HG02870 (cell line): Measurements from ENCODE around the gene HLA-DOB.
"Not testable (repeated sequence)": the region's sequence is repeated elsewhere in the genome, so short reads cannot be mapped to it uniquely, and the experiment has no call there.

ENCODE experiments used
- ATAC-seq: cut with Tn5 transposase; IDR thresholded peaks from one replicate; pipeline ENCODE4 v1.9.1; 2021; ENCODE audit warnings: mild to moderate bottlenecking, moderate library complexity; ENCODE audit not compliant: unreplicated experiment

HLA-DOB gene

GRCh38 chr6:32815115-32815514, 1.7 kb downstream of the HLA-DOB start:
- no peak for ATAC-seq

DNA sequence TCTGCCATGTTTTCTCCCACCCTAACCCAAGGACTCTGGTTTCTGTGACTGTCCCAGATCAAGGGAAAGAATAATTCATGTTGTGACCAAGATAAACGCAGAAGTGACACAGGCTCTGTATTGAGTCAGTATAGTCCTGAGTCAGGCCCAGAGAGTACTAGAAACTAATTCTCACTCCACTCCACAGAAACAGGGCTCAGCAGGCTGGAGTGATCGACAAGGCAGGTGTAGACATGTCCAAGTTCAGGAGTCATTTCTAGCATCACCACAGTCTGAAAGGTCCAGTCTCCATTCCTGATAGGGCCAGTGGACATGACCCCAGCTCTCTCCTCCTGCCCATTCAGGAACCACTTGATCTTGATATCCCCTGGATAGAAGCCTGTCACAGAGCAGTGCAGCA, 2.7 kb downstream of the HLA-DOB start:
- ATAC-seq: no peak

- no peak for ATAC-seq
Observed at GRCh38 chr6:32809171-32809570, 7.6 kb downstream of the HLA-DOB start.

- ATAC-seq: no peak
Observed at GRCh38 chr6:32807020-32807580, 9.7 kb downstream of the HLA-DOB start.

DNA sequence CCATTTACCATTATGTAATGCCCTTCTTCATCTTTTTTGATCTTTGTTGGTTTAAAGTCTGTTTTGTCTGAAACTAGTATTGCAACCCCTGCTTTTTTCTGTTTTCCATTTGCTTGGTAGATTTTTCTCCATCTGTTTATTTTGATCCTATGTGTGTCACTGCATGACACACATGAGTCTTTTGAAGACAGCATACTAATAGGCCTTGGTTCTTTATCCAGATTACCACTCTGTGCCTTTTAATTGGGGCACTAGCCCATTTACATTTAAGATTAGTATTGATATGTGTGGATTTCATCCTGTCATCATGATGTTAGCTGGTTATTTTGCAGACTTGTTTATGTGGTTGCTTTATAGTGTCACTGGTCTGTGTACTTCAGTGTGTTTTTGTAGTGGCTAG, 11.4 kb downstream of the HLA-DOB start:
- not testable (repeated sequence) for ATAC-seq

GRCh38 chr6:32803416-32803815, 13.4 kb downstream of the HLA-DOB start:
- ATAC-seq: no peak

GRCh38 chr6:32799740-32800139, 17.1 kb downstream of the HLA-DOB start:
- ATAC-seq: no peak

GRCh38 chr6:32799168-32799567, 17.6 kb downstream of the HLA-DOB start:
- ATAC-seq: no peak

GRCh38 chr6:32796848-32797776, 19.7 kb downstream of the HLA-DOB start:
- ATAC-seq: no peak

DNA sequence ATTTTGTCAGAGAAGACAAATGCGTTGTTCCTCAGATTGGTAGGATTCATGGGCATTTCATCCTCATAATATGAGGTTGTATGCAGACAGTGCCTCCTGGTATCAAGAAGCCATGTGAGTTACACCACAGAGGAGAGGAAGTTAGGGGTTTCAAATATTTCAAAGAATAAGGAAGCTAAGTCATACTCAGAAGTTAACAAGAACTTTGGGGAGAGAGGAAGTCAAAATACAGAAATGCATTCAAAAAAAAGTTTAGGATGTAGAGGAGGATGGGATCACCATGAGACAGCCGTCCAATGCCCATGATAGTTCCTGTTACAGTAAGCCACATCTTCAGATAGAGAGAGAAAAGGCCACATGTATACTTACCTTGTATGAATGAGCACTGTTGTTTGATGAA, 22.3 kb downstream of the HLA-DOB start:
- ATAC-seq: no peak

DNA sequence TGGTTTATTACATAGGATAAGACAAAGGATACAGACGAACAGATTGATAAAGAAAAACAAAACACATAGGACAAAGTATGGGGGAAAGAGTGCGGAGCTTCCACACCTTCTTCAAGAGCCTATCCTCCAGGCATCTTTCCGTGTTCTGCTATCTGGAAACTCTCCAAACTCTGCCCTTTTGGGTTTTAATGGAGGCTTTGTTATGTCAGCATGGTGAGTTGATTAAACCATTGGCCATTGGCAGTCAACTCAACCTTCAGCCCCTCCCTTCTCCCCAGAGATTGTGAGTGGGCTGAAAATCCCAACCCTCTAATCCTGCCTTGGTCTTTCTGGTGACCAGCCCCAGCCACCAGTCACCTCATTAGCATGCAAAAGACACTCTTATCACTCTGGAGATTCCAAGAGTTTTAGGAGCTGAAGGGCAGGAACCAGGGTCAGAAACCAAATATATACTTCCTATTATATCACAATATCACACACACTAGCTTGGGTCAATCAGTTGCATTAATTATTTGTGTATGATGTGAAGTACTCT, 23.8 kb downstream of the HLA-DOB start:
- ATAC-seq: no peak

DNA sequence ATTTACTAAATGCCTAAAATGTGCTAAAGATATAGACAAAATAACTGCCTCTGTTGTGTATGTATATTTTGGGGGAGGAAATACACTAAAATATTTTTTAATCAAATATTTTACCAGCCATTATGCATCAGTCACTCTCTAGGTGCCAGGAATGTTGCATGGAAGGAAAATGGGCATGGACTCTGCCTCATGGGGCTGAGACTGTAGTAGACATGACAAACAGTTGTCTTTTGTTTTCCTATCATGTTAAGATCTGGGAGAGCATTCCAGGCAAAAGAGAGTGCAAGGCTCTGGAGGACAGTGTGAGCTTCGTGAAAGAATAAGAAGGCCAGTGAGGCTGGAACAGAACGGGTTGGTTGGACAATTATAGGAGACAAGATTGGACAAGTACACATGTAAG, 26.5 kb downstream of the HLA-DOB start:
- ATAC-seq: no peak

GRCh38 chr6:32785781-32786533, 30.8 kb downstream of the HLA-DOB start:
- ATAC-seq: no peak

DNA sequence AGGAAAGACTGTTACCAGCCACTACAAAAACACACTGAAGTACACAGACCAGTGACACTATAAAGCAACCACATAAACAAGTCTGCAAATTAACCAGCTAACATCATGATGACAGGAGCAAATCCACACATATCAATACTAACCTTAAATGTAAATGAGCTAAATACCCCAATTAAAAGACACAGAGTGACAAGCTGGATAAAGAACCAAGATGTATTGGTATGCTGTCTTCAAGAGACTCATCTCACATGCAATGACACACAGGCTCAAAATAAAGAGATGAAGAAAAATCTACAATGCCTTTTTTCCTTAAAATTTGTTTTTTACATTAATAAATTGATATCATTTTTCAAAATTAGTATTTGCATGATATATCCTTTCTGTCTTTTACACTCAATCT, 33.9 kb downstream of the HLA-DOB start:
- not testable (repeated sequence) for ATAC-seq

- ATAC-seq: no peak
Observed at GRCh38 chr6:32779036-32779435, 37.8 kb downstream of the HLA-DOB start.

DNA sequence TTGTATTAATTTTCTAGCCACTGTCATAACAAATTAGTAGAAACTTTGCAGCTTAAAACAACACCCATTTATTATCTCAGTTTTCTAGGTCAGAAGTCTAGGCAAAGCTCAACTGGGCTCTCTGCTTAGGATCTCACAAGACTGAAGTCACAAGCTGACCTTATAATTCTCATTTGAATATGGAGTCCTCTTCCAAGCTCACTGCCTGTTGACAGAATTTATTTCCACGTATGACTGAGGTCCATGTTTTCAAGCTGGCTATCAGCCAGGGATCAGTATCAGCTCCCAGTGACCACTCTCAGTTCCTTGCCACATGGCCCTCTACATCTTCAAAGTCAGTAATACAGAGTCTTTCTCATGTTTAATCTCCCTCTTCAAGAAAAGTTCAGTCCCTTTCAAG, 41.7 kb downstream of the HLA-DOB start:
- no peak for ATAC-seq

DNA sequence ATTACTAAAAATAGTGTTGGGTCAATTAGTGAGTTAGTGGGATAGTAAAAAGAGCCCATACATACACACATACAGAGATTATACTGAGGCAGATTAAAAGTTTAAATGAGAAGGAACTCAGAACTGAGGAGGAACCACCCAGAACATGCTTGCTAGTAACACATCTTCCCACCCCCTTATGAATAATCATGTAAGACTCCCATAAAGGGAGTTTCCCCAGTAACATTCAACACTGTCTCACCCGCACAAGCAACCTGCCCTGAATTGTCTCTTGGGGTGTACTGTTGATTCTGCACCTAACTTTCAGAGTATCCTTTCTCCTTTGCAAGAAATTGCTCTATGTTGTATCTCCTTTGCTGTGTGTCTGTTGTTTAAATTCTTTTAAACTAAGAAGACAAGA, 42.4 kb downstream of the HLA-DOB start:
- no peak for ATAC-seq

DNA sequence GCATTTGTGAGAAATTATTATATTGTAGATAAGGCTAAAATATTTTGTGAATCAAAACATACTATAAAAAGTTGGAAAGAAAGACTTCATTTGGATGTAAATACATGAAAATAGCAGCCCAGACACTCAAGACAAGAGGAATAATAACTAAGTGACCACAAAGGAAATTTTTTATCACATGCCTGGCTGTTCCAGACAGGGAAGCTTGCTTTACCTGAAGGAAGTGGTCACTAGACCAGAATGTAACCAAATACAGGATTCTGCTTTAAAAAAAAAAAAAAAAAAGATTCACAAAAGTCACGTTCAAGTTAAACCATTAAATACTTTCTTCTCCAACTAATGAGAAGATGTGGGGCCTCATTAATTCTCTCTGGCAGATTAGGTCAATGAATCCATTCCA, 44.1 kb downstream of the HLA-DOB start:
- no peak for ATAC-seq

- no peak for ATAC-seq
Observed at GRCh38 chr6:32764048-32764447, 52.8 kb downstream of the HLA-DOB start.

DNA sequence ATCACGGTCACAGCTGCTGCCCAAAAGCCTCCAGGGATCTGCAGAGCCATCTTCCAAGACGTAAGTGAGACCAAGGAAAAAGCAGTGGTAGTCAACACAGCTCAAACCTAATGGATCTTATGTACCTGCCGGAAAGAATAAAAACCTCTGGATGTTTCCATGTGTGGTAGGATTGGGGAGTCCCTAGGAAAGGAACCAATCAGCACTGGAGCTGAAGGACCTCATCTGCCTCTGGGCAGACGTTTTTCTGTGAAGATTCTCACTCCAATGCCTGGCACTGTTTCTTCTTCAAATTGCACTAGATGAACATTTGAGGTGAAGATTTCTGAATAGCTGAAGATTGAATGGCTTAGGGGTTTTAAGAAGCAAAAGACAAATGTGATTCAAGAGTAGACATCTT, 53.4 kb downstream of the HLA-DOB start, which contains the start of gene HLA-DQB2:
HLA-DQB2 (minus strand) TSS at position 112 of the 400 bp plus-strand sequence; CDS start at position 50, 62 bp downstream.
- ATAC-seq: no peak
